Measurements from ENCODE around the gene PAQR5. TPM values are rescaled to one million over a fixed set of nuclear protein-coding genes. Genes with fewer than 3 reads are reported as not detected.

PAQR5 gene
- total and polyA plus RNA-seq, 9 of the 15 experiments (the other 6 are each of a cell fraction or from before 2014, with no cell fraction given), result 0.04 to 0.08 TPM; not detected in 7

DNA sequence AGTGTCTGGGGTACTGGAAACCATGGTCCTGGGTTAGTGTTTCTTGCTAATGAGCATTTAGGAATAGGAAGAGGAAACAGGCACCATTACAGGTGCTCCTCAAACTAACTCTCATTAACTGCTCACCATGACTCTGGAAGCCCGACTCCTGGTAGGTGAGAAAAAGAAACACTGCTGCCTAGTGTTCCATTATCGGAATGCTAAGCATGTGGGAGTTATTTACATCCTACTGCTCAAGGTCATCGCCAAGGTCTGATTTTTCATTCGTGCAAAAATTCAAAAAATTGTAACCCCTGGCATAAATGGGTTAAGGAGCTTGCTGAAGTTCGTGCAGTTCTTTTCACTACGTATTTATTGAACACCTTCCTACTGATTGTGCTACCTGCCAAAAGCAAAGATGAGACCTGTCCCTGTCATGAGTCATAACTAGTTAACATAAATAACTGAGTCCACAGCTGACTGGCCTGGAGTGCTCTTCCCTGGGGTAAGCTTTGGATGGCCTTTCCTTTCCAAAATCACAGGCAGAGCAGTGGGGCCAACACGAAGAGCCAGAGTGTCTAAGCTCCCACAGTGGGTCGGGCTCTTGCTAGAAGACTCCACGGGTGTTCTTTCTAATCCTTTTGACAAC is 22.7 kb upstream of the PAQR5 start:
- Histone ChIP-seq H3K27me3 (ENCODE audit: control insufficient read depth in 2 of 2, insufficient read depth in 2 of 2, low read length in 2 of 2) (peaks cover 17 to 57% of the 10 kb centered on the region in 2 experiments), H3K36me3 (ENCODE audit: control insufficient read depth, insufficient read depth, low read length) (no peaks in the 10 kb centered on the region), H3K79me2 (ENCODE audit: control insufficient read depth, insufficient read depth, low read length) (no peaks in the 10 kb centered on the region), H3K9ac (ENCODE audit: insufficient read depth in 1 of 2, low read depth in 2 of 2, low read length in 2 of 2) (no peak overlapping the region), H3K27ac (ENCODE audit: extremely low read depth, low read depth, low read length) (no peak overlapping the region), H3K4me3 (no peak overlapping the region), H4K20me1 (replicated peaks; ENCODE audit: control insufficient read depth, insufficient read depth, low read length) (no peaks in the 10 kb centered on the region), H3K9me1 (ENCODE audit: control insufficient read depth, insufficient read depth, low read length) (no peaks in the 10 kb centered on the region), H2AFZ (ENCODE audit: low read depth, low read length) (no peak overlapping the region), H3K4me2 (ENCODE audit: insufficient read depth, low read length) (no peak overlapping the region), H3K4me1 (replicated peaks in 1 of 2; ENCODE audit: control insufficient read depth in 2 of 2, insufficient read depth in 2 of 2, low read length in 2 of 2) (no peaks in the 10 kb centered on the region), H3K9me3 (replicated peaks; ENCODE audit: control insufficient read depth, insufficient read depth, low read depth, low read length) (no peaks in the 10 kb centered on the region)
- ATAC-seq, result no peak
- intact Hi-C loops (cut with micrococcal nuclease), result no loop called here
- BruUV-seq (replicated peaks), result no TSS peak
- FAIRE-seq, result no peak
- 1% methylated on average over 9 of the region's 9 CpGs for WGBS (ENCODE audit: insufficient coverage, low coverage, missing lambda C conversion rate)
- TF ChIP-seq, protein P1, sequence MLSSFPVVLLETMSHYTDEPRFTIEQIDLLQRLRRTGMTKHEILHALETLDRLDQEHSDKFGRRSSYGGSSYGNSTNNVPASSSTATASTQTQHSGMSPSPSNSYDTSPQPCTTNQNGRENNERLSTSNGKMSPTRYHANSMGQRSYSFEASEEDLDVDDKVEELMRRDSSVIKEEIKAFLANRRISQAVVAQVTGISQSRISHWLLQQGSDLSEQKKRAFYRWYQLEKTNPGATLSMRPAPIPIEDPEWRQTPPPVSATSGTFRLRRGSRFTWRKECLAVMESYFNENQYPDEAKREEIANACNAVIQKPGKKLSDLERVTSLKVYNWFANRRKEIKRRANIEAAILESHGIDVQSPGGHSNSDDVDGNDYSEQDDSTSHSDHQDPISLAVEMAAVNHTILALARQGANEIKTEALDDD (IDR thresholded peaks at IDR 0.05), result peak; percentile 34; the same call in 1 of the 2 replicates
- TF ChIP-seq, protein P2, sequence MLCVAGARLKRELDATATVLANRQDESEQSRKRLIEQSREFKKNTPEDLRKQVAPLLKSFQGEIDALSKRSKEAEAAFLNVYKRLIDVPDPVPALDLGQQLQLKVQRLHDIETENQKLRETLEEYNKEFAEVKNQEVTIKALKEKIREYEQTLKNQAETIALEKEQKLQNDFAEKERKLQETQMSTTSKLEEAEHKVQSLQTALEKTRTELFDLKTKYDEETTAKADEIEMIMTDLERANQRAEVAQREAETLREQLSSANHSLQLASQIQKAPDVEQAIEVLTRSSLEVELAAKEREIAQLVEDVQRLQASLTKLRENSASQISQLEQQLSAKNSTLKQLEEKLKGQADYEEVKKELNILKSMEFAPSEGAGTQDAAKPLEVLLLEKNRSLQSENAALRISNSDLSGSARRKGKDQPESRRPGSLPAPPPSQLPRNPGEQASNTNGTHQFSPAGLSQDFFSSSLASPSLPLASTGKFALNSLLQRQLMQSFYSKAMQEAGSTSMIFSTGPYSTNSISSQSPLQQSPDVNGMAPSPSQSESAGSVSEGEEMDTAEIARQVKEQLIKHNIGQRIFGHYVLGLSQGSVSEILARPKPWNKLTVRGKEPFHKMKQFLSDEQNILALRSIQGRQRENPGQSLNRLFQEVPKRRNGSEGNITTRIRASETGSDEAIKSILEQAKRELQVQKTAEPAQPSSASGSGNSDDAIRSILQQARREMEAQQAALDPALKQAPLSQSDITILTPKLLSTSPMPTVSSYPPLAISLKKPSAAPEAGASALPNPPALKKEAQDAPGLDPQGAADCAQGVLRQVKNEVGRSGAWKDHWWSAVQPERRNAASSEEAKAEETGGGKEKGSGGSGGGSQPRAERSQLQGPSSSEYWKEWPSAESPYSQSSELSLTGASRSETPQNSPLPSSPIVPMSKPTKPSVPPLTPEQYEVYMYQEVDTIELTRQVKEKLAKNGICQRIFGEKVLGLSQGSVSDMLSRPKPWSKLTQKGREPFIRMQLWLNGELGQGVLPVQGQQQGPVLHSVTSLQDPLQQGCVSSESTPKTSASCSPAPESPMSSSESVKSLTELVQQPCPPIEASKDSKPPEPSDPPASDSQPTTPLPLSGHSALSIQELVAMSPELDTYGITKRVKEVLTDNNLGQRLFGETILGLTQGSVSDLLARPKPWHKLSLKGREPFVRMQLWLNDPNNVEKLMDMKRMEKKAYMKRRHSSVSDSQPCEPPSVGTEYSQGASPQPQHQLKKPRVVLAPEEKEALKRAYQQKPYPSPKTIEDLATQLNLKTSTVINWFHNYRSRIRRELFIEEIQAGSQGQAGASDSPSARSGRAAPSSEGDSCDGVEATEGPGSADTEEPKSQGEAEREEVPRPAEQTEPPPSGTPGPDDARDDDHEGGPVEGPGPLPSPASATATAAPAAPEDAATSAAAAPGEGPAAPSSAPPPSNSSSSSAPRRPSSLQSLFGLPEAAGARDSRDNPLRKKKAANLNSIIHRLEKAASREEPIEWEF (CRISPR knock-in tag; IDR thresholded peaks at IDR 0.05), result no peak
- POLR2A ChIA-PET, result interaction anchor here (1.5 kb wide), 1 partner anchor 8 kb away, joined by 5 read pairs; no protein-coding TSS in a partner anchor
- no peak for DNase-seq (ENCODE audit: extremely low read depth in 1 of 4, low spot score in 3 of 4)
- CTCF ChIA-PET (ENCODE audit: low intra/inter-chr PET ratio), result no interaction called here
- in situ Hi-C loops (cut with MboI), result no loop called here
